Measurements from ENCODE around the gene EMC8. TPM values are rescaled to one million over a fixed set of nuclear protein-coding genes. Genes with fewer than 3 reads are reported as not detected.

Gene EMC8
- polyA plus RNA-seq, 1 of the 3 experiments (the other 2 are of a cell fraction): 45.9 TPM

GRCh38 chr16:85829751-85830445 is 30.6 kb upstream of the EMC8 start:
- POLR2A ChIA-PET: no interaction called here
- 21% methylated on average over 20 of the region's 24 CpGs for WGBS (ENCODE audit: low lambda C conversion rate)

More at GRCh38 chr16:85829751-85830445, 30.6 kb upstream of the EMC8 start:
- H3K9ac ChIP-seq: no peak overlapping the region
- TF ChIP-seq FOSL2 (IDR thresholded peaks at IDR 0.05; ENCODE audit: borderline replicate concordance, low read depth) (no peak), TEAD4 (IDR thresholded peaks at IDR 0.05; ENCODE audit: borderline replicate concordance, insufficient read depth) (no peak), RAD21 (IDR thresholded peaks at IDR 0.05; ENCODE audit: low read length) (no peak), RCOR1 (IDR thresholded peaks at IDR 0.05; ENCODE audit: low read length) (no peak), NFIC (IDR thresholded peaks at IDR 0.05; ENCODE audit: borderline replicate concordance) (no peak), REST (IDR thresholded peaks at IDR 0.05; ENCODE audit: low read depth, low read length) (no peak), USF2 (IDR thresholded peaks at IDR 0.05; ENCODE audit: borderline replicate concordance, low read depth, low read length) (no peak), PBX3 (IDR thresholded peaks at IDR 0.05) (no peak), NRF1 (IDR thresholded peaks at IDR 0.05; ENCODE audit: low read depth, low read length) (no peak)
- no peaks in the 10 kb centered on the region for H3K4me1 ChIP-seq (ENCODE audit: control insufficient read depth in 1 of 2, insufficient read depth in 2 of 2, low read depth in 1 of 2, low read length in 1 of 2)
- H3K4me3 ChIP-seq (ENCODE audit: low read depth in 2 of 2, low read length in 1 of 2): no peak overlapping the region
- CTCF ChIA-PET: interaction anchor here (0.6 to 10.0 kb wide), 3 partner anchors 9 to 515 kb away, joined by 3 to 85 read pairs (median 5); no protein-coding TSS in a partner anchor
- H3K9me3 ChIP-seq: no peaks in the 10 kb centered on the region
- no peaks in the 10 kb centered on the region for H3K36me3 ChIP-seq (replicated peaks in 1 of 2; ENCODE audit: control insufficient read depth in 1 of 2, insufficient read depth in 2 of 2, low read length in 1 of 2)
- H3K27ac ChIP-seq (ENCODE audit: low read depth in 2 of 2, low read length in 1 of 2): no peak overlapping the region
- H3K27me3 ChIP-seq (ENCODE audit: insufficient read depth): peaks cover 87% of the 10 kb centered on the region
- no peak for DNase-seq
- no peaks in the 10 kb centered on the region for H3K79me2 ChIP-seq (ENCODE audit: insufficient read depth)
- H2AFZ ChIP-seq (ENCODE audit: low read depth): no peak overlapping the region
- no peaks in the 10 kb centered on the region for H3F3A ChIP-seq (replicated peaks; ENCODE audit: insufficient read depth)
- no peaks in the 10 kb centered on the region for H4K20me1 ChIP-seq (ENCODE audit: insufficient read depth)
- no peaks in the 10 kb centered on the region for H3K9me2 ChIP-seq
- H3K4me2 ChIP-seq: no peak overlapping the region
